ENCODE measurements around the gene TRIM40. TPM values are rescaled to one million over a fixed set of nuclear protein-coding genes. Genes with fewer than 3 reads are reported as not detected.
A peak's percentile ranks its signal among the peaks of the same experiment; 100 is the strongest.

Gene TRIM40
- total RNA-seq, 4 donors from 2014 or later: 0.40 to 14.8 (median 7.0) TPM

DNA sequence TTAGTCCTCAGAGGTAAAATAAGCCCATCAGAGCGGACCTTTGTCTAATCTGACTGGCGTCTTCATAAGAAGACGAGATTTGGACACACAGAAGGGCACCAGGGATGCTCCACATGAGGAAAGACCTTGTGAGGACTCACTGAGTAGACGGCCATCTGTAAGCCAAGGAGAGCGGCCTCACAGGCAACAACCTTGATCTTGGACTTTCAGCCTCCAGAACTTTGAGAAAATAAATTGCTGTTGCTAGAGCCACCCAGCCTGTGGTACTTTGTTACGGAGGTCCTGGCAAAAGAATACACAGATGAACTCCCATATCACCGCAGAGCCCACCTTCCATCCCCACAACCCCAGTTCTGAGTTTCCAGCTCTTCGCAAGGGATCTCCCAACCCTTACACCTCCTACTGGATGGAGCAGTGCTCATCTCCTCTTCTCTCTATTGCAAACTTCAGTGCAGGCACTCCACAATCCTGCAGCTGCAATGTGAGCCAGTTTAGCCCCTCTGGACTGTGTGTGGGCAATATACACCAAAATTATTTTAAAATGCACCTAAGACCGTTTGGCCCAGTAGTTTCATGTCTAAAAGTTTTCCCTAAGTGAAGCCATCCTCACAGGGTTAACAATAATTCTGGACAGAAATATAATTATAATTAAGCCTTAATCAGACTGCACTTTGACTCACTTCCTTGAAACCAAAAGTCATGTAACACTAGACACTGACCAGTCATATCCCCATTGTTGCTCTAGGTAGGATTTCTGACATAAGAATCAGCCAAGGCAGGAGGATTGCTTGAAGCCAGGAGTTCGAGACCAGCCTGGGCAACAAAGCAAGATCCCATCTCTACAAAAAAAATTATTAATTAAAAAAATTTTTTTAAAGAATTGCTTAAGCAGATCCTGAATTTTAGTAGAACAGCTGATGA is 14.2 kb upstream of the TRIM40 start:
- Histone ChIP-seq H3K9me3 (no peaks in the 10 kb centered on the region), H3K4me3 (no peak overlapping the region), H3K4me1 (peaks cover 4 to 38% (median 21%) of the 10 kb centered on the region in 4 donors), H3K36me3 (no peaks in the 10 kb centered on the region), H3K27ac (peak overlapping the region; percentile 75 to 80 (median 78)), H3K27me3 (peaks cover 11% of the 10 kb centered on the region)
- in situ Hi-C loops (cut with MboI; ENCODE audit: low pct_ligation_motif_present in 1 of 4, low pct_unique_long_range_greater_than_20kb in 1 of 4, low sequenced_read_pairs in 3 of 4) (no loop called here), intact Hi-C loops (cut with DNase I; ENCODE audit: low total_unique reads) (no loop called here)
- no peak for DNase-seq
- WGBS, 2 donors (ENCODE audit: low coverage in 1 of 2): 64 to 80% methylated on average over 4 to 10 of the region's 10 CpGs
- no peak for TF ChIP-seq EP300 (IDR thresholded peaks at IDR 0.05; ENCODE audit: low read depth)
- no peak for TF ChIP-seq CTCF (IDR thresholded peaks at IDR 0.05)
- no peak for TF ChIP-seq POLR2AphosphoS5 (IDR thresholded peaks at IDR 0.05)
- TF ChIP-seq POLR2A (IDR thresholded peaks at IDR 0.05): no peak

GRCh38 chr6:30122515-30122914 is 13.4 kb upstream of the TRIM40 start:
- WGBS, 2 donors (ENCODE audit: low coverage in 1 of 2): 26 to 42% methylated on average over 2 of the region's 2 CpGs
- H3K4me3 ChIP-seq: no peak overlapping the region
- DNase-seq: peak; percentile 69
- TF ChIP-seq POLR2A (IDR thresholded peaks at IDR 0.05): no peak
- no peak for TF ChIP-seq CTCF (IDR thresholded peaks at IDR 0.05)
- TF ChIP-seq EP300 (IDR thresholded peaks at IDR 0.05; ENCODE audit: low read depth): no peak
- TF ChIP-seq POLR2AphosphoS5 (IDR thresholded peaks at IDR 0.05): peak in 1 of 3 donors; percentile 43
- in situ Hi-C loops (cut with MboI; ENCODE audit: low pct_ligation_motif_present in 1 of 4, low pct_unique_long_range_greater_than_20kb in 1 of 4, low sequenced_read_pairs in 3 of 4): no loop called here
- H3K27me3 ChIP-seq: peaks cover 15% of the 10 kb centered on the region
- H3K36me3 ChIP-seq: no peaks in the 10 kb centered on the region
- intact Hi-C loops (cut with DNase I; ENCODE audit: low total_unique reads): no loop called here
- H3K4me1 ChIP-seq: peaks cover 4 to 40% (median 21%) of the 10 kb centered on the region in 4 donors
- H3K27ac ChIP-seq: peak overlapping the region; percentile 75 to 80 (median 78)
- H3K9me3 ChIP-seq: no peaks in the 10 kb centered on the region

GRCh38 chr6:30127238-30128093 is 8.5 kb upstream of the TRIM40 start:
- intact Hi-C loops (cut with DNase I; ENCODE audit: low total_unique reads): loop anchor here (5.0 kb wide), 1 partner anchor 970 kb away; no protein-coding TSS in a partner anchor
- Histone ChIP-seq H3K27ac (no peak overlapping the region), H3K27me3 (peaks cover 57% of the 10 kb centered on the region), H3K4me1 (peaks cover 12 to 45% (median 26%) of the 10 kb centered on the region in 4 donors), H3K9me3 (no peaks in the 10 kb centered on the region), H3K4me3 (no peak overlapping the region), H3K36me3 (no peaks in the 10 kb centered on the region)
- no peak for TF ChIP-seq EP300 (IDR thresholded peaks at IDR 0.05; ENCODE audit: low read depth)
- no peak for TF ChIP-seq POLR2AphosphoS5 (IDR thresholded peaks at IDR 0.05)
- DNase-seq: no peak
- in situ Hi-C loops (cut with MboI; ENCODE audit: low pct_ligation_motif_present in 1 of 4, low pct_unique_long_range_greater_than_20kb in 1 of 4, low sequenced_read_pairs in 3 of 4): no loop called here
- 49% methylated on average over 50 of the region's 50 CpGs; no CpG with 5 or more reads in 1 of the 2 donors for WGBS, 2 donors (ENCODE audit: low coverage in 1 of 2)

DNA sequence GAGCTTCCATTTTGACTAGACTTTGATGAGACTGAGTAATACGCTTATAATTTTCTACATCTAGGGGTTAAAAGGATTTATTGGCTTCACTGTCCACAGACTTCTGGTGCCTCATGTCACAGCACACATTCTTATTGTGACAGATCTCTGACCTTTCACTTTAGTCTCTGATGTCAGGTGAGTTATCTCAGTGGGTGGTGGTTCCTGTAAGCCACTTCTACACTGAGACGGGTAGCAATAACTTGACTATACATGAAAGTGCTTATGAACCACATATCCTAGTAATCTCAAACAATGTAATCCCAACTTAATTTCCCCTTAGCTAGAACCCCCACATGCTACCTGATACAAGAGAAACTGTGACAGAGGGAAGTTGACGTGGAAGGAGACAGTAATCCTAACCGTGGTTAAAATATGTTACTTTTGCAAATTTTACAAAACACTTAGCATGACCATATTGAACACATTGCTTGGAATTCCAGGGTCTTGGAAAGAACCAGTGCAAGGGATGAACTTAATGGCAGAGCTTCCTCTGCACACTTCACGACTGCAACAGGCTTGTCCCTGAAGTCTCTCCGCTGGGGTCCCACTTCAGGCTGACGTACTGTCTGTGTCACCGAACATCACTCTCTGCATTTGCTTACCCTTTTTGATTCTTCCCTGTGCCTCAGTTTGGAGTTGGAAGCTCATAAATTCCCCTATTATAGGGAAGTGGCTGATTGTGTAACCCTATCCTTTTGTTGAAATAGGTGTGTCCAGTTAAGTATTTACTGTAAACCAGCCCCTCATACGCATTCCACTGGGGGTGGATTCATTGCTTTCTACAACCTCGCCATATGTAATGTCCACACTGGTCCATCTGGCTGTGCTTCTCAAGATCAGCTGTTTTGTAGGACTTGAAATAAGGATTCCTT is 6.4 kb upstream of the TRIM40 start:
- peaks cover 66% of the 10 kb centered on the region for H3K27me3 ChIP-seq
- in situ Hi-C loops (cut with MboI; ENCODE audit: low pct_ligation_motif_present in 1 of 4, low pct_unique_long_range_greater_than_20kb in 1 of 4, low sequenced_read_pairs in 3 of 4): no loop called here
- TF ChIP-seq POLR2AphosphoS5 (IDR thresholded peaks at IDR 0.05): peak in 1 of 3 donors; percentile 68
- no peak for TF ChIP-seq EP300 (IDR thresholded peaks at IDR 0.05; ENCODE audit: low read depth)
- no peak for TF ChIP-seq POLR2A (IDR thresholded peaks at IDR 0.05)
- TF ChIP-seq CTCF (IDR thresholded peaks at IDR 0.05): no peak
- intact Hi-C loops (cut with DNase I; ENCODE audit: low total_unique reads): loop anchor here (2.0 to 5.0 kb wide), 2 partner anchors 27 to 968 kb away; no protein-coding TSS in a partner anchor
- peak overlapping the region; percentile 30 to 69 (median 66) for H3K27ac ChIP-seq
- DNase-seq: no peak
- no peaks in the 10 kb centered on the region for H3K9me3 ChIP-seq
- no peaks in the 10 kb centered on the region for H3K36me3 ChIP-seq
- WGBS, 2 donors (ENCODE audit: low coverage in 1 of 2): 62 to 63% methylated on average over 9 to 10 of the region's 10 CpGs
- H3K4me1 ChIP-seq: peaks cover 8 to 28% (median 18%) of the 10 kb centered on the region in 4 donors
- H3K4me3 ChIP-seq: no peak overlapping the region
